Keratinocyte (primary cell): Measurements from ENCODE around the gene ACTR3. TPM values are rescaled to one million over a fixed set of nuclear protein-coding genes. Genes with fewer than 3 reads are reported as not detected.
A peak's percentile ranks its signal among the peaks of the same experiment; 100 is the strongest.

ENCODE experiments used
- DNase-seq: peaks from one replicate; pipeline ENCODE4 v3.0.0-alpha.2; 2011; ENCODE audit warnings: low read depth, missing footprints, low spot score
- FAIRE-seq: peaks from 2 replicates; lab custom pipeline; 2011; peaks lifted over from hg19 to GRCh38; lab: Jason Lieb, UNC
- H2AFZ ChIP-seq: 2 replicates; pipeline ENCODE4 v1.6.0; 2012; ENCODE audit warnings: low read length, control low read depth, inconsistent platforms; ENCODE audit not compliant: control insufficient read depth
- H3K27ac ChIP-seq: 2 replicates; pipeline ENCODE4 v1.5.1; 2011; ENCODE audit warnings: low read length; ENCODE audit not compliant: control insufficient read depth, insufficient read depth
- H3K27me3 ChIP-seq: 3 replicates; pipeline ENCODE4 v1.6.0; 2011; ENCODE audit warnings: low read length; ENCODE audit not compliant: control insufficient read depth, insufficient read depth; ENCODE audit errors: extremely low read depth
- H3K36me3 ChIP-seq, 2 experiments: 2 replicates in 1 of 2; 3 replicates in 1 of 2; pipeline ENCODE4 v1.5.1; 2011; ENCODE audit warnings: low read length in 2 of 2, mild to moderate bottlenecking in 1 of 2; ENCODE audit not compliant: control insufficient read depth in 2 of 2, insufficient read depth in 2 of 2; ENCODE audit errors: extremely low read depth in 1 of 2
- H3K4me1 ChIP-seq: 3 replicates; pipeline ENCODE4 v1.5.1; 2011; ENCODE audit warnings: low read length; ENCODE audit not compliant: control insufficient read depth, insufficient read depth; ENCODE audit errors: extremely low read depth
- H3K4me2 ChIP-seq: 3 replicates; pipeline ENCODE4 v1.6.0; 2011; ENCODE audit warnings: low read depth, low read length; ENCODE audit not compliant: control insufficient read depth, insufficient read depth; ENCODE audit errors: extremely low read depth
- H3K4me3 ChIP-seq, 3 experiments: fragments of 200-600 bp in 1 of 3; sonication (generic) in 1 of 3; 2 replicates in 2 of 3; 3 replicates in 1 of 3; pipeline ENCODE4 v1.5.1; 2011 to 2016; ENCODE audit warnings: low read length in 3 of 3, mild to moderate bottlenecking in 3 of 3, control low read depth in 2 of 3, inconsistent platforms in 1 of 3, low read depth in 1 of 3, mixed read lengths in 1 of 3, mixed run types in 1 of 3, moderate library complexity in 1 of 3; ENCODE audit not compliant: control insufficient read depth in 2 of 3, insufficient read depth in 2 of 3; ENCODE audit errors: extremely low read depth in 1 of 3
- H3K79me2 ChIP-seq: 2 replicates; pipeline ENCODE4 v1.6.0; 2012; ENCODE audit warnings: low read length; ENCODE audit not compliant: control insufficient read depth, insufficient read depth
- H3K9ac ChIP-seq: 3 replicates; pipeline ENCODE4 v1.6.0; 2011; ENCODE audit warnings: low read length; ENCODE audit not compliant: control insufficient read depth, insufficient read depth; ENCODE audit errors: extremely low read depth
- H3K9me1 ChIP-seq: 3 replicates; pipeline ENCODE4 v1.6.0; 2011; ENCODE audit warnings: low read length; ENCODE audit not compliant: control insufficient read depth, insufficient read depth; ENCODE audit errors: extremely low read depth
- H3K9me3 ChIP-seq: 2 replicates; pipeline ENCODE4 v1.5.1; 2012; ENCODE audit warnings: low read depth, low read length; ENCODE audit not compliant: control insufficient read depth
- H4K20me1 ChIP-seq: 3 replicates; pipeline ENCODE4 v1.6.0; 2011; ENCODE audit warnings: low read length; ENCODE audit not compliant: control insufficient read depth, insufficient read depth; ENCODE audit errors: extremely low read depth
- CTCF ChIP-seq, 3 experiments: IDR thresholded peaks in 1 of 3; conservative IDR thresholded peaks in 1 of 3; optimal IDR thresholded peaks in 1 of 3; 2 replicates in 2 of 3; 3 replicates in 1 of 3; pipeline versions ENCODE3 to v1.5.1; 2011; ENCODE audit warnings: low read length in 3 of 3, mild to moderate bottlenecking in 3 of 3, moderate library complexity in 2 of 3, control low read depth in 1 of 3, inconsistent platforms in 1 of 3; ENCODE audit not compliant: insufficient read depth in 2 of 3; ENCODE audit errors: extremely low read depth in 1 of 3
- EZH2 ChIP-seq: IDR thresholded peaks from one replicate; pipeline ENCODE4 v1.6.1; 2012; ENCODE audit warnings: inconsistent platforms, mild to moderate bottlenecking, low read length, moderate library complexity
- dilution Hi-C: fragments of 300-500 bp; cut with MboI; formaldehyde crosslinking; loops from one replicate; pipeline ENCODE4 v1.7.0; 2020; ENCODE audit warnings: low sequenced_read_pairs; ENCODE audit not compliant: extremely low pct_ligation_motif_present
- polyA plus RNA-seq, 5 experiments: library from polyadenylated mRNA; depleted of rRNA in 3 of 5; stranded (reverse) in 3 of 5; stranded (forward) in 1 of 5; unstranded in 1 of 5; fragments of >200 nt; gene quantifications; 1 replicate in 1 of 5; 2 replicates in 3 of 5; 3 replicates in 1 of 5; pipeline versions ENCODE4 v1.2.1 to v1.2.3, GENCODE V29; 2011 to 2012; ENCODE audit warnings: missing spikeins in 2 of 5, low read depth in 1 of 5, low replicate concordance in 1 of 5

Gene ACTR3
- polyA plus RNA-seq, 1 donor (not counting 4 experiments of a cell fraction or from before 2014, with no cell fraction given), result 340 TPM

GRCh38 chr2:113895301-113895700 is 5.4 kb downstream of the ACTR3 start:
- H3K4me2 ChIP-seq, result peak overlapping the region; percentile 91
- no peaks in the 10 kb centered on the region for H3K27me3 ChIP-seq
- no peak overlapping the region for H2AFZ ChIP-seq
- TF ChIP-seq EZH2 (no peak), CTCF (optimal IDR thresholded peaks at IDR 0.05 in 1 of 3, IDR thresholded peaks at IDR 0.05 in 1 of 3, conservative IDR thresholded peaks at IDR 0.05 in 1 of 3; ENCODE audit: extremely low read depth in 1 of 3, insufficient read depth in 2 of 3, low read length in 3 of 3) (no peak)
- H3K9me3 ChIP-seq, result no peaks in the 10 kb centered on the region
- no peak overlapping the region for H3K4me3 ChIP-seq
- peaks cover 99% of the 10 kb centered on the region for H3K79me2 ChIP-seq
- H3K9me1 ChIP-seq, result peaks cover 5% of the 10 kb centered on the region
- peak overlapping the region; percentile 75 for H3K27ac ChIP-seq
- DNase-seq (no peak), FAIRE-seq (peak; percentile 17)
- peaks cover 48% of the 10 kb centered on the region for H3K4me1 ChIP-seq
- H3K36me3 ChIP-seq, result peaks cover 0 to 2% of the 10 kb centered on the region in 2 experiments
- dilution Hi-C loops, result no loop called here
- no peak overlapping the region for H3K9ac ChIP-seq
- peaks cover 9% of the 10 kb centered on the region for H4K20me1 ChIP-seq

- no peaks in the 10 kb centered on the region for H3K27me3 ChIP-seq
- no peak overlapping the region for H3K4me3 ChIP-seq
- dilution Hi-C loops, result no loop called here
- no peak for DNase-seq
- peak overlapping the region; percentile 91 for H3K4me2 ChIP-seq
- TF ChIP-seq CTCF (optimal IDR thresholded peaks at IDR 0.05 in 1 of 3, IDR thresholded peaks at IDR 0.05 in 1 of 3, conservative IDR thresholded peaks at IDR 0.05 in 1 of 3; ENCODE audit: extremely low read depth in 1 of 3, insufficient read depth in 2 of 3, low read length in 3 of 3), result no peak
- no peak for TF ChIP-seq EZH2
- H3K9me1 ChIP-seq, result peaks cover 5% of the 10 kb centered on the region
- no peak overlapping the region for H3K27ac ChIP-seq
- no peak for FAIRE-seq
- H2AFZ ChIP-seq, result no peak overlapping the region
- no peaks in the 10 kb centered on the region for H3K9me3 ChIP-seq
- no peak overlapping the region for H3K9ac ChIP-seq
- peaks cover 48% of the 10 kb centered on the region for H3K4me1 ChIP-seq
- peaks cover 14% of the 10 kb centered on the region for H4K20me1 ChIP-seq
- H3K79me2 ChIP-seq, result peaks cover 99% of the 10 kb centered on the region
- H3K36me3 ChIP-seq, result peaks cover 0 to 2% of the 10 kb centered on the region in 2 experiments
Measured at GRCh38 chr2:113895819-113896563, 6.1 kb downstream of the ACTR3 start.
